Measurements from ENCODE around the gene TLR4.

The TLR4 gene
- 0 to 3.3 (median 0.09) reads per million in 3 donors for total RNA-seq

- Histone ChIP-seq H3K4me1 (ENCODE audit: control insufficient read depth, insufficient read depth, low read length, poor library complexity, severe bottlenecking) (no peaks in the 10 kb centered on the region), H3K36me3 (ENCODE audit: control insufficient read depth, insufficient read depth, low read length) (no peaks in the 10 kb centered on the region), H3K27ac (ENCODE audit: insufficient read depth, low read length, poor library complexity, severe bottlenecking) (no peak within 1 kb of the TSS), H3K27me3 (replicated peaks; ENCODE audit: control insufficient read depth, insufficient read depth, low read length, poor library complexity, severe bottlenecking) (no peaks in the 10 kb centered on the region), H3K4me3 (ENCODE audit: insufficient read depth, low read depth, low read length, poor library complexity, severe bottlenecking) (no peak within 1 kb of the TSS), H3K9me3 (ENCODE audit: control insufficient read depth, low read length) (no peaks in the 10 kb centered on the region)
- DNase-seq, result no peak
Measured at GRCh38 chr9:117704024-117704575, at the start of gene TLR4. TSS of gene TLR4 (plus strand) at chr9:117704403. CDS start at chr9:117704473, 70 bp downstream.

GRCh38 chr9:117656002-117656401 lies 48.2 kb upstream of the TLR4 start:
- no peaks in the 10 kb centered on the region for H3K9me3 ChIP-seq (ENCODE audit: control insufficient read depth, low read length)
- DNase-seq, result no peak
- no peaks in the 10 kb centered on the region for H3K27me3 ChIP-seq (replicated peaks; ENCODE audit: control insufficient read depth, insufficient read depth, low read length, poor library complexity, severe bottlenecking)
- no peaks in the 10 kb centered on the region for H3K4me1 ChIP-seq (ENCODE audit: control insufficient read depth, insufficient read depth, low read length, poor library complexity, severe bottlenecking)
- H3K4me3 ChIP-seq (ENCODE audit: insufficient read depth, low read depth, low read length, poor library complexity, severe bottlenecking), result no peak overlapping the region
- H3K36me3 ChIP-seq (ENCODE audit: control insufficient read depth, insufficient read depth, low read length), result no peaks in the 10 kb centered on the region
- no peak overlapping the region for H3K27ac ChIP-seq (ENCODE audit: insufficient read depth, low read length, poor library complexity, severe bottlenecking)

GRCh38 chr9:117662651-117663050 lies 41.6 kb upstream of the TLR4 start:
- H3K27ac ChIP-seq (ENCODE audit: insufficient read depth, low read length, poor library complexity, severe bottlenecking), result no peak overlapping the region
- H3K36me3 ChIP-seq (ENCODE audit: control insufficient read depth, insufficient read depth, low read length), result no peaks in the 10 kb centered on the region
- no peaks in the 10 kb centered on the region for H3K9me3 ChIP-seq (ENCODE audit: control insufficient read depth, low read length)
- DNase-seq, result no peak
- no peaks in the 10 kb centered on the region for H3K4me1 ChIP-seq (ENCODE audit: control insufficient read depth, insufficient read depth, low read length, poor library complexity, severe bottlenecking)
- H3K27me3 ChIP-seq (replicated peaks; ENCODE audit: control insufficient read depth, insufficient read depth, low read length, poor library complexity, severe bottlenecking), result no peaks in the 10 kb centered on the region
- H3K4me3 ChIP-seq (ENCODE audit: insufficient read depth, low read depth, low read length, poor library complexity, severe bottlenecking), result no peak overlapping the region

- Histone ChIP-seq H3K27me3 (replicated peaks; ENCODE audit: control insufficient read depth, insufficient read depth, low read length, poor library complexity, severe bottlenecking) (no peaks in the 10 kb centered on the region), H3K4me1 (ENCODE audit: control insufficient read depth, insufficient read depth, low read length, poor library complexity, severe bottlenecking) (no peaks in the 10 kb centered on the region), H3K4me3 (ENCODE audit: insufficient read depth, low read depth, low read length, poor library complexity, severe bottlenecking) (no peak overlapping the region), H3K27ac (ENCODE audit: insufficient read depth, low read length, poor library complexity, severe bottlenecking) (no peak overlapping the region), H3K36me3 (ENCODE audit: control insufficient read depth, insufficient read depth, low read length) (no peaks in the 10 kb centered on the region), H3K9me3 (ENCODE audit: control insufficient read depth, low read length) (no peaks in the 10 kb centered on the region)
- DNase-seq, result no peak
Measured at GRCh38 chr9:117664419-117664818, 39.8 kb upstream of the TLR4 start.

GRCh38 chr9:117665601-117666385 lies 38.4 kb upstream of the TLR4 start:
- no peaks in the 10 kb centered on the region for H3K36me3 ChIP-seq (ENCODE audit: control insufficient read depth, insufficient read depth, low read length)
- H3K4me1 ChIP-seq (ENCODE audit: control insufficient read depth, insufficient read depth, low read length, poor library complexity, severe bottlenecking), result no peaks in the 10 kb centered on the region
- no peak for DNase-seq
- H3K27me3 ChIP-seq (replicated peaks; ENCODE audit: control insufficient read depth, insufficient read depth, low read length, poor library complexity, severe bottlenecking), result no peaks in the 10 kb centered on the region
- H3K27ac ChIP-seq (ENCODE audit: insufficient read depth, low read length, poor library complexity, severe bottlenecking), result no peak overlapping the region
- H3K9me3 ChIP-seq (ENCODE audit: control insufficient read depth, low read length), result no peaks in the 10 kb centered on the region
- H3K4me3 ChIP-seq (ENCODE audit: insufficient read depth, low read depth, low read length, poor library complexity, severe bottlenecking), result no peak overlapping the region

GRCh38 chr9:117671468-117671867 lies 32.7 kb upstream of the TLR4 start:
- no peak for DNase-seq
- no peak overlapping the region for H3K4me3 ChIP-seq (ENCODE audit: insufficient read depth, low read depth, low read length, poor library complexity, severe bottlenecking)
- no peaks in the 10 kb centered on the region for H3K4me1 ChIP-seq (ENCODE audit: control insufficient read depth, insufficient read depth, low read length, poor library complexity, severe bottlenecking)
- H3K36me3 ChIP-seq (ENCODE audit: control insufficient read depth, insufficient read depth, low read length), result no peaks in the 10 kb centered on the region
- H3K9me3 ChIP-seq (ENCODE audit: control insufficient read depth, low read length), result no peaks in the 10 kb centered on the region
- H3K27me3 ChIP-seq (replicated peaks; ENCODE audit: control insufficient read depth, insufficient read depth, low read length, poor library complexity, severe bottlenecking), result no peaks in the 10 kb centered on the region
- no peak overlapping the region for H3K27ac ChIP-seq (ENCODE audit: insufficient read depth, low read length, poor library complexity, severe bottlenecking)

- Histone ChIP-seq H3K27ac (ENCODE audit: insufficient read depth, low read length, poor library complexity, severe bottlenecking) (no peak overlapping the region), H3K4me1 (ENCODE audit: control insufficient read depth, insufficient read depth, low read length, poor library complexity, severe bottlenecking) (no peaks in the 10 kb centered on the region), H3K36me3 (ENCODE audit: control insufficient read depth, insufficient read depth, low read length) (no peaks in the 10 kb centered on the region), H3K4me3 (ENCODE audit: insufficient read depth, low read depth, low read length, poor library complexity, severe bottlenecking) (no peak overlapping the region), H3K27me3 (replicated peaks; ENCODE audit: control insufficient read depth, insufficient read depth, low read length, poor library complexity, severe bottlenecking) (no peaks in the 10 kb centered on the region), H3K9me3 (ENCODE audit: control insufficient read depth, low read length) (no peaks in the 10 kb centered on the region)
- no peak for DNase-seq
Measured at GRCh38 chr9:117672369-117672768, 31.8 kb upstream of the TLR4 start.

GRCh38 chr9:117677572-117677971 lies 26.6 kb upstream of the TLR4 start:
- Histone ChIP-seq H3K27me3 (replicated peaks; ENCODE audit: control insufficient read depth, insufficient read depth, low read length, poor library complexity, severe bottlenecking) (no peaks in the 10 kb centered on the region), H3K36me3 (ENCODE audit: control insufficient read depth, insufficient read depth, low read length) (no peaks in the 10 kb centered on the region), H3K4me1 (ENCODE audit: control insufficient read depth, insufficient read depth, low read length, poor library complexity, severe bottlenecking) (no peaks in the 10 kb centered on the region), H3K9me3 (ENCODE audit: control insufficient read depth, low read length) (no peaks in the 10 kb centered on the region), H3K4me3 (ENCODE audit: insufficient read depth, low read depth, low read length, poor library complexity, severe bottlenecking) (no peak overlapping the region), H3K27ac (ENCODE audit: insufficient read depth, low read length, poor library complexity, severe bottlenecking) (no peak overlapping the region)
- DNase-seq, result no peak

GRCh38 chr9:117678871-117679270 lies 25.3 kb upstream of the TLR4 start:
- no peak overlapping the region for H3K4me3 ChIP-seq (ENCODE audit: insufficient read depth, low read depth, low read length, poor library complexity, severe bottlenecking)

GRCh38 chr9:117679416-117679815 lies 24.8 kb upstream of the TLR4 start:
- H3K4me3 ChIP-seq (ENCODE audit: insufficient read depth, low read depth, low read length, poor library complexity, severe bottlenecking), result no peak overlapping the region
- DNase-seq, result no peak
- H3K9me3 ChIP-seq (ENCODE audit: control insufficient read depth, low read length), result no peaks in the 10 kb centered on the region
- H3K27ac ChIP-seq (ENCODE audit: insufficient read depth, low read length, poor library complexity, severe bottlenecking), result no peak overlapping the region
- H3K36me3 ChIP-seq (ENCODE audit: control insufficient read depth, insufficient read depth, low read length), result no peaks in the 10 kb centered on the region
- H3K4me1 ChIP-seq (ENCODE audit: control insufficient read depth, insufficient read depth, low read length, poor library complexity, severe bottlenecking), result no peaks in the 10 kb centered on the region
- no peaks in the 10 kb centered on the region for H3K27me3 ChIP-seq (replicated peaks; ENCODE audit: control insufficient read depth, insufficient read depth, low read length, poor library complexity, severe bottlenecking)

More at GRCh38 chr9:117678871-117679270, 25.3 kb upstream of the TLR4 start:
- H3K36me3 ChIP-seq (ENCODE audit: control insufficient read depth, insufficient read depth, low read length), result no peaks in the 10 kb centered on the region
- H3K9me3 ChIP-seq (ENCODE audit: control insufficient read depth, low read length), result no peaks in the 10 kb centered on the region
- DNase-seq, result no peak
- no peaks in the 10 kb centered on the region for H3K27me3 ChIP-seq (replicated peaks; ENCODE audit: control insufficient read depth, insufficient read depth, low read length, poor library complexity, severe bottlenecking)
- H3K4me1 ChIP-seq (ENCODE audit: control insufficient read depth, insufficient read depth, low read length, poor library complexity, severe bottlenecking), result no peaks in the 10 kb centered on the region
- no peak overlapping the region for H3K27ac ChIP-seq (ENCODE audit: insufficient read depth, low read length, poor library complexity, severe bottlenecking)
